ENCODE measurements around the gene SMC6. TPM values are rescaled to one million over a fixed set of nuclear protein-coding genes. Genes with fewer than 3 reads are reported as not detected.

The SMC6 gene
- total RNA-seq, 6 experiments from 2014 or later: 13.4 to 17.6 (median 16.6) TPM

GRCh38 chr2:17620280-17620679 lies 133.3 kb downstream of the SMC6 start:
- no peak for DNase-seq
- H3K4me1 Mint-ChIP-seq (ENCODE audit: low read depth): peaks cover 33% of the 10 kb centered on the region
- H3K27me3 Mint-ChIP-seq (ENCODE audit: insufficient read depth): peaks cover 5% of the 10 kb centered on the region; the same call in 1 of the 2 replicates
- H3K36me3 Mint-ChIP-seq (ENCODE audit: low read depth): no peaks in the 10 kb centered on the region
- H3K4me3 Mint-ChIP-seq: no peak overlapping the region
- H3K9me3 Mint-ChIP-seq: no peaks in the 10 kb centered on the region
- 0 out of 2 replicates have a peak overlapping the region, but pooled peaks have one; percentile 16 for H3K27ac Mint-ChIP-seq
- no peak for TF ChIP-seq CTCF (IDR thresholded peaks at IDR 0.05)

- H3K9me3 Mint-ChIP-seq: no peaks in the 10 kb centered on the region
- H3K36me3 Mint-ChIP-seq (ENCODE audit: low read depth): no peaks in the 10 kb centered on the region
- H3K4me1 Mint-ChIP-seq (ENCODE audit: low read depth): peaks cover 33% of the 10 kb centered on the region
- no peak overlapping the region for H3K27ac Mint-ChIP-seq
- H3K4me3 Mint-ChIP-seq: no peak overlapping the region
- DNase-seq: no peak
- no peak for TF ChIP-seq CTCF (IDR thresholded peaks at IDR 0.05)
- peaks cover 6% of the 10 kb centered on the region for H3K27me3 Mint-ChIP-seq (ENCODE audit: insufficient read depth)
These were observed 135.7 kb downstream of the SMC6 start for GRCh38 chr2:17617955-17618354.

GRCh38 chr2:17617516-17617915 lies 136.1 kb downstream of the SMC6 start:
- Mint-ChIP-seq H3K9me3 (no peaks in the 10 kb centered on the region), H3K36me3 (ENCODE audit: low read depth) (no peaks in the 10 kb centered on the region), H3K27me3 (ENCODE audit: insufficient read depth) (peaks cover 4% of the 10 kb centered on the region), H3K4me3 (no peak overlapping the region), H3K4me1 (ENCODE audit: low read depth) (peaks cover 33% of the 10 kb centered on the region), H3K27ac (no peak overlapping the region)
- no peak for DNase-seq
- TF ChIP-seq CTCF (IDR thresholded peaks at IDR 0.05): no peak

GRCh38 chr2:17616405-17616804 lies 137.2 kb downstream of the SMC6 start:
- Mint-ChIP-seq H3K27ac (no peak overlapping the region), H3K4me1 (ENCODE audit: low read depth) (peaks cover 25% of the 10 kb centered on the region), H3K36me3 (ENCODE audit: low read depth) (no peaks in the 10 kb centered on the region), H3K9me3 (no peaks in the 10 kb centered on the region), H3K27me3 (ENCODE audit: insufficient read depth) (peaks cover 4% of the 10 kb centered on the region), H3K4me3 (no peak overlapping the region)
- TF ChIP-seq CTCF (IDR thresholded peaks at IDR 0.05): no peak
- no peak for DNase-seq

DNA sequence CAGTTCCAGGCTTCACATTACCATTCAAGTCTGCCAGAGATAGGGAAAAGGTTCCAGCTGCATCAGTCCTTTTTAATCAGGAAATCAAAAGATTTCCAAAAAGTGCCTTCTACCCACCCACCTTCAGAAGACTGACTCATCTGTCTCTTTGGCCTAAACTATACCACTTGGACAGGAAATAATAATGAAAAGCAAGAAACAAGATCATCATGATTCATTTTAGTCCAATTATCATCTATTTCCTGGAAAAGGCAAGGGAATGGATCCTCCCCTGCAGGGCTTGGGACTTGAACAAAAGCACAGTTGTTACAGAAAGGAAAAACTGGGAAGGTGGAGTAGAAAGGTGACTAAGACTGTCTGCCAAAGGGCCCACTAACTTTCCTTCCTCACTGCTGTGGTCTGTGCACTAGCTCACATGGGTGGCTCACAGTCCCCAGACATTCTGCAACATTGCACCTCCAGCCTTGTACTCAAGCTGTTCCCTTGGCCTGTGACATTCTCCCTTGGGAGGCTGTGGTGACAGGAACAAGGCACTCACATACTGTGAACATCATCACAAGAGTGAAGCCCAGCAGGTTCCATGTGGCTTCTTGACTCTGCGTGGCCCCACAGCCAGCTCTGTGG lies 137.8 kb downstream of the SMC6 start:
- H3K27ac Mint-ChIP-seq: no peak overlapping the region
- H3K4me1 Mint-ChIP-seq (ENCODE audit: low read depth): peaks cover 19% of the 10 kb centered on the region
- TF ChIP-seq CTCF (IDR thresholded peaks at IDR 0.05): no peak
- no peaks in the 10 kb centered on the region for H3K36me3 Mint-ChIP-seq (ENCODE audit: low read depth)
- H3K27me3 Mint-ChIP-seq (ENCODE audit: insufficient read depth): peaks cover 4% of the 10 kb centered on the region
- DNase-seq: no peak
- H3K4me3 Mint-ChIP-seq: no peak overlapping the region
- H3K9me3 Mint-ChIP-seq: no peaks in the 10 kb centered on the region
